H7 (cell line): ENCODE measurements around the gene ZNF195. TPM values are rescaled to one million over a fixed set of nuclear protein-coding genes. Genes with fewer than 3 reads are reported as not detected.
A peak's percentile ranks its signal among the peaks of the same experiment; 100 is the strongest.
"Not testable (repeated sequence)": the region's sequence is repeated elsewhere in the genome, so short reads cannot be mapped to it uniquely, and the experiment has no call there.

Source experiments
- DNase-seq: peaks from one replicate; pipeline ENCODE4 v3.0.0; 2012
- H3K27me3 ChIP-seq: 2 replicates; pipeline ENCODE4 v1.6.0; 2011; ENCODE audit warnings: mild to moderate bottlenecking, low read length; ENCODE audit not compliant: control insufficient read depth, insufficient read depth
- H3K36me3 ChIP-seq: replicated peaks from 2 replicates; pipeline ENCODE4 v1.5.1; 2011; ENCODE audit warnings: low read length; ENCODE audit not compliant: control insufficient read depth, insufficient read depth
- H3K4me3 ChIP-seq: 2 replicates; pipeline ENCODE4 v1.5.1; 2011; ENCODE audit warnings: low read depth, mild to moderate bottlenecking, control low read depth, low read length, moderate library complexity; ENCODE audit not compliant: insufficient read depth
- total RNA-seq: library from RNA; depleted of rRNA; stranded (reverse); fragments of >200 nt; shearing (Covaris generic); gene quantifications from 2 replicates; pipeline ENCODE4 v1.2.3, GENCODE V29; 2014

ZNF195 gene
- total RNA-seq, 1 experiment from 2014 or later: 47.0 TPM

DNA sequence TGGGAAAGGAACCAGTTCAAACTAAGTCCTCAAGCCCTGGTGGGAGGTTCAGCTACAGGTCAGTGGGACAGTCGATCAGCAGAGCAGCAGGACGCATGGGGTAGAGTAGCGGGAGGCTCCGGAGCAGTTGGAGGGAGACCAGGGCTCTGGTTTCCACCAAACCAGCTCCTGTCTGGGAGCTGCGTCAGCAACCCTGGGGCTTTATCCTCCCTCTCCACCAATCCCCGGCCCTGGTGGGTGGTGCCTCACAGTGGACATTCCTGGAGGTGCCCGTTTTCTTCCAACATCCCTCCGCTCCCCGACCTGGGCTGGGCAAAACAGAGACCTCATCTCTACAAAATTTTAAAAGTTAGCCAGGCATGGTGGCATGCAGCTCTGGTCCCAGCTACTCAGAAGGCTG, 32.4 kb downstream of the ZNF195 start:
- no peak for DNase-seq
- Histone ChIP-seq H3K36me3 (no peaks in the 10 kb centered on the region), H3K4me3 (no peak overlapping the region), H3K27me3 (no peaks in the 10 kb centered on the region)

DNA sequence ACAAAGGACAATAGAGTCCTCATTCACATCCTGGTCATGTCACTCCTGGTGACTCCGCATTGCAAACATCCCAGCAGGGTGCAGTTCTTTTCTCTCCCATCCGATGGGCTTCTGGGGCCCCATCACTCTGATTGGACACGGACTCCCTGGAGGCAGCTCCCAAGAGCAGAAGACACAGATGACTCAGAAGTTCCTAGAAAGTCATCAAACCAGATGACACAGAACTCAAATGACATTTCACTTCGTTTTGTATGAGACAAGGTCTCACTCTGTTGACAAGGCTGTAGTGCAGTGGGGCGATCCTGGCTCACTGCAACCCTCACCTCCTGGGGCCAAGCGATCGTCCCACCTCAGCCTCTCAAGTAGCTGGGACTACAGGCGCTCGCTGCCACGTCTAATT, 33.2 kb downstream of the ZNF195 start:
- Histone ChIP-seq H3K36me3 (no peaks in the 10 kb centered on the region), H3K27me3 (no peaks in the 10 kb centered on the region), H3K4me3 (no peak overlapping the region)
- DNase-seq: no peak

DNA sequence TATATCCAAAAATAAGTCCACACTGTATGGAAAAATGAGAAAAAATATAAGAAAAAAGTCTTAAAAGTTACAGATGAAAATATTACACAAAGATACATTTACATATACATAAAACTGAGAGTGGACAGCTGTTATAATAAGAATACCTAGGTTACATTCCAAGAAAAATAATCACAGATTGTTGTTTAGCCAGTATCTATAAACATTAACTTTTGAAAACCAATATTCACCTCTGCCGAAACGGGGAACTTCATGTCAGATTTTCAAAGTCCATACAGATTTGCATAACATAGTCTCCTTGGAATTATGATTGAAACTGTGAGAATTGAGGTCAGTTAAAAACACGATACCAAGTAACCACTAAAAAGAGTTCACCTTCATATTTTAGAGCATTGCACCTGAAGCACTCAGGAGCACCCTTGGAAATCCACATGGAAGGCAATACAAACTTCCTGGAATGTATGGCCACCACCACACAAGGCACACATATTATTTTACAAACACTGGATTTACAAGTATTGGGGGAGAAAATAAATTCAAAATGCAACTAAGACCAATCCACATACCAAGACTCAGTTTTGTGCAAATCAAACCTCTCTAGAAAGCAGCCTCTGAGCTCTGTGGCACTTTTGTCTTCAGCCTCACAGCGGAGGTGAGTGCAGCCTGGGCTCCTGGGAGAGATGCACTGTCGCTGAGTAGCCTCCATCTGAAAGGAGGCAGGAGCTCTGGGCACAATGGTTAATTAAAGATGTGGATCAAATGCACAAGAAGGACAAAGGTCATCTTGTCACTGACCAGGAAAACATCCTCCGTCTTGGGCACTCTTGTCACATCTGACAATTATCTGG, 34.4 kb downstream of the ZNF195 start:
- DNase-seq: no peak
- H3K36me3 ChIP-seq: no peaks in the 10 kb centered on the region
- no peak overlapping the region for H3K4me3 ChIP-seq
- H3K27me3 ChIP-seq: no peaks in the 10 kb centered on the region; the same call in 1 of the 2 replicates

DNA sequence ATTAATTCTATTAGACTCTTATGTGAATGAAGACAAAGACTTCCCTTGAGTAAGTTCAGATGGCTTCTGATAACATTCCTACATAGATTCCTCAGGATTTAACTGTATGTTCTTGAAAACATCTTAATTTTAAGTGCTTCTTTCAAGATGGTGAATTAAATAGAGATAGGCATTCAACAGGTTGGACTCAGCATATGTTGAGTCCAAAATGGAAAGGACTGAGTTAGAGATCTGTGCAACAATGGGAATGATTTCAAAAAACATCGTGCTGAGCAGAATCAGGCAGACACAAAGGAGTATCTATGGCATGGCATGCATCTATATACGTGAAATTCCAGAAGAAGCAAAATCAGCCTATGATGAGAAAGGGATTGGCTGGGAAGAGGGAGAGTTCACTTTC, 36.2 kb downstream of the ZNF195 start:
- no peak overlapping the region for H3K4me3 ChIP-seq
- no peak for DNase-seq
- no peaks in the 10 kb centered on the region; the same call in 1 of the 2 replicates for H3K27me3 ChIP-seq
- H3K36me3 ChIP-seq: no peaks in the 10 kb centered on the region

DNA sequence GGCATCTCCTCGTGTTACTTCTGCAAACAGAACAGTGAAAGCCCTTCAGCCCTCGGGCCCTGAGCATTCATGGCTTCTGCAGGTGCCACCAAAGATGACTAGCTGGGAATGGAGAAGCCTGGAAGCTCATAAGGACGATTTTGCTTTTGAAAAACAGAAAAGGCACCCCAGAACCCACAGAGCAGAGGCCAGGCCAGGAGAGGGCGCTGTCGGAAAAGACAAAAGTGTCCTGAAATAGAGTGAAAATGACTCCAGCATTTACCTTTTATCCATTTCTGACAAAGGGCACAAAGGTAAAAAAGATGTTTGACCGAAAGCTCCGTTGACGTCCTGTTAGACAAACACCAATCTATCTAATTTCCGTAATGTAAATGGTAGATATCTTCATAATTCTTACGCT, 37.6 kb downstream of the ZNF195 start:
- H3K36me3 ChIP-seq: no peaks in the 10 kb centered on the region
- no peak overlapping the region for H3K4me3 ChIP-seq
- peak; percentile 78 for DNase-seq
- H3K27me3 ChIP-seq: no peaks in the 10 kb centered on the region; the same call in 1 of the 2 replicates

DNA sequence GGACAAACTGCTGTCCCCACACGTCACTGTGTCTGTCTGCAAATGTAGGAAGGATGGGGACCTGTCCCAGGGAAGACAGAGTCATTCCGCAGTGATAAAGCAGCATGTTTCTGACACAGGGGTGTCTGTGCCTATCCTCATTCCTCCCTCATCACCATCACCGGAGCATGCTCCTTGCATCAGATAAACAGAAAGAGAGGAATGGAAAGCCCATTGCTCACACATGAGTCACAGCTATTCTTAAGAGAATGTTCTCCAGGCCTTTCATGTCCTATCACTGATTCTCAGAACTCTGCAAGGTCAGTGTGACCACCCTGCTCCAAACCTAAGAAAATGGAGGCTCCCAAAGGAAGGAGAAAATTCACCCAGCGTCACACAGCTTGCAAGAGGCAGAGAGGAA, 38.9 kb downstream of the ZNF195 start:
- H3K36me3 ChIP-seq: no peaks in the 10 kb centered on the region
- DNase-seq: no peak
- no peaks in the 10 kb centered on the region; the same call in 1 of the 2 replicates for H3K27me3 ChIP-seq
- no peak overlapping the region for H3K4me3 ChIP-seq

DNA sequence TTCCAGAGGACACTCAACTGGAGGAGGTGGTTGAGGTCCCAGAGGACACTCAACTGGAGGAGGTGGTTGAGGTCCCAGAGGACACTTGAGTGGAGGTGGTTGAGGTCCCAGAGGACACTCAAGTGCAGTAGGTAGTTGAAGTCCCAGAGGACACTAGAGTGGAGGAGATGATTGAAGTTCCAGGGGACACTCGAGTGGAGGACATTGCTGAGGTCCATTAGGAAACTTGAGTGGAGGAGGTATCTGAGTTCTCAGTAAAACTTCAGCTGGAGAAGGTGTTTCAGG, 39.7 kb downstream of the ZNF195 start:
- DNase-seq: no peak
- no peaks in the 10 kb centered on the region for H3K36me3 ChIP-seq
- no peaks in the 10 kb centered on the region; the same call in 1 of the 2 replicates for H3K27me3 ChIP-seq
- H3K4me3 ChIP-seq: no peak overlapping the region

DNA sequence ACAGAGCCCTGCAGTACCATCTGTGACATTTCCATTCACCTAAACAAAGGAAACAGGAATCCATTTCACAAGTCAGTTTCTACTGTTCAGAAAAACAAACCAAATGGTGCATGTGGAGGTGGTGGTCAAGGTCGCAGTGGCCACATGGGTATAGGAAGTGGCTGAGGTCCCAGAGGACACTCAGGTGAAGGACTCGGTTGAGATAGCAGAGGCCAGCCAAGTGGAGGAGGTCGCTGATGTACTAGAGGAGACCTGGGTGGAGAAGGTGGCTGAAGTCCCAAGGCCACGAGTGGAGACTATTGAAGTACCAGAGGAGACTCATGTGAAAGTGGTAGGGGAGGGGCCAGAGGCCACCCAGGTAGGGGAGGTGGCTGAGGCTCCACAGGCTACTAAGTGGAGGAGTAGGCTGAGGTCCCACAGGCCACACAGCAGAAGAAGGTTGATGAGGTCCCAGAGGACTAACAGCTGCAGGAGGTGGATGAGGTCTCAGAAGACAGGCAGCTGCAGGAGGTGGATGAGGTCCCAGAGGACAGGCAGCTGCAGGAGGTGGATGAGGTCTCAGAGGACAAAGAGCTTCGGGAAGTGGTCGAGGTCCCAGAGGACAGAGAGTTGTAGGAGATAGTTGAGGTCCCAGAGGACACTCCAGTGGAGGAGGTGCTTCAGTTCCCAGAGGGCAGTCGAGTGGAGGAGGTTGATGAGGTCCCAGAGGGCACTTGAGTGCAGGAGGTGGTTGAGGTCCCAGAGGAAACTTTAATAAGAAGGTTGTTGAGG, 40.2 kb downstream of the ZNF195 start:
- Histone ChIP-seq H3K4me3 (no peak overlapping the region), H3K27me3 (no peaks in the 10 kb centered on the region; the same call in 1 of the 2 replicates), H3K36me3 (no peaks in the 10 kb centered on the region)
- no peak for DNase-seq

DNA sequence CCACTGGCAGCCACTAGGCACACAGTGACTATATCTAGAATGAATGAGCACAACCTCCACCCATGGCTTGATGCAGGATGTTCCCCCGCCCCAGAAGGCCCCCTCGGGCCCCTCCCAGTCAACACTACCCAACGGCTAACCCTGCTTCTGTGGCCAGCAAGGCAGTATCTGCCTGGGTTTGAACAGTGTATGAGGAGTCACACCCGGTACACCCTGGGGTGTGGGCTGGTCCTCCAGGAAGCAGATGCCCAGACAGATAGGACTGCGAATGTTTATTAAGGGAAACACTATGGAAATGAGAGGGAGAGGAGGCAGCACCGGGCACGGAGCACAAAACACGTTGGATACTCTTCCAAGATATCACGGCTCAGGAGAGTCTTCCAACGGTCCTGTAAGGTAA, 42.5 kb downstream of the ZNF195 start:
- H3K4me3 ChIP-seq, H3K36me3 ChIP-seq, H3K27me3 ChIP-seq, DNase-seq: not testable (repeated sequence)

DNA sequence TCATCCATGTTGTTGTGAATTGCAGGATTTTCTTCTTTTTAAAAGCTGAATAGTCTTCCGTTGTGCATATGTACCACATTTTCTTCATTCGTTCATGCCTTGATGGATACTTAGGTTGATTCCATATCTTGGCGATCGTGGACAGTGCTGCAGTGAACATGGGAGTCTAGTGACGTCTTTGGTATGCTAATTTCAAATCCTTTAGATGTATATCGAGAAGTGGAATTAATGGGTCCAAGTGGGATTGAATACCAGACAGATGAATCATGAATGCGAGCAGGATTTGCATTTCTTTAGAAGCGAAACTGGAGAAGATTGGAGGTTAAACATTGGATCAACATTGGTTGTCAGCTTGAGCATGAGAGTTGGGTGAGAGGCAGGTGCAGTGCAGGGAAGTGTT, 45.8 kb downstream of the ZNF195 start:
- H3K36me3 ChIP-seq, H3K27me3 ChIP-seq, DNase-seq, H3K4me3 ChIP-seq: not testable (repeated sequence)

DNA sequence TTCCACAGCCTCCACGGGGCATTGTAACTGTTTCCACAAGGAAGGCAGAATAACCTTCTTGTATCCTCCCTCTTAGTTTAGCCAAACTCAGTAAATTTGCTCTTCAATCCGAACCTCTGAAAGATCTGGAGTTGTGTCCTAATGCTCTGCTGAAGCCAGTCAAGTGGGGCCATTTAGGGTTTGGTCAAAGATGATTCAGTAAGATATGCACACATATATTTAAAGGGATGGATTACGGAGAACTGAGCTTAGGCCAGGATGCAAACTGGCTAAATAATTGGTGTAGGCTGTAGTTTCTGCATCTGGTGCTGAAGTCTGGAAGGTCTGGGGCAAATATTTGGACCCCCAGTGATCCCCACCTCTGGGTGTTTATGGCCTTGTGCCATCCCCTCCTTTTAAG, 47.9 kb downstream of the ZNF195 start:
- not testable (repeated sequence) for H3K36me3 ChIP-seq, H3K4me3 ChIP-seq, DNase-seq, H3K27me3 ChIP-seq

DNA sequence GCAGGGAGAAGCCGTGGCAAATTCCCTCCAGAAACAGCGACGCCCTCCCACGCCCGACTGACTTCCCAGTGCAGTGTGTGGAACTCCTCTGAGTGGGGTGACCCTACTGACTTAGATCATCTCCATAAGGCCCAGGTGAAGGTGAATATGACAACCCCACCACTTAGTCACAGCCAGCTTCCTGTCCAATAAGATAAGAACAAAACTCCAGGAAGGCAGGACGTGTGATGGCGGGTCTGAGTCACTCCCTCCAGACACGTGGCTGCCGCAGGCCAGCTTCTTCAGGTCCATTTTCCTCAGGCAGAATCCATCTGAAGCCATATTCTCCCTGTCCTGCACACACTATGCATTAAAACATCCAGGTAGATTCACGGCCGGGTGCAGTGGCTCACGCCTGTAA, 48.9 kb downstream of the ZNF195 start:
- not testable (repeated sequence) for H3K4me3 ChIP-seq, H3K36me3 ChIP-seq, H3K27me3 ChIP-seq, DNase-seq

DNA sequence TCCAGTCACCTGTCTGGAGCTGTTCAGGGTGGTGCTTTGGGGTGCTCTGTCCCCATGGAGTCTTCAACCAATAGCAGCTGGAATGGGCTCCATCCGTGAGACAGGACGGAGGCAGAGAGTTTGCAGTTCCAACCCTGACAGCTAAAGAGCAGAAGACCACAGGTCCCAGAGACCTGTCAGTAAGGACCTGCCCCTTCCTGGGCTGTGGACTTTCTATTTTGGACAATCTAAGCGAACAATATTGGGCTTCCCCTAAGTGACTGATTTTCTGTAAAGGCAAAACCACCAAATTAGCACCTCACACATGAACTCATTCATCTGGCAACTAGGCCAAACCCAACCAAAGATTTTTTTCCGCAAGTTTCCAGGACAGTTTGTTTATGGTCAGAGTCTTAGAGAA, 50.4 kb downstream of the ZNF195 start:
- H3K36me3 ChIP-seq, H3K4me3 ChIP-seq, H3K27me3 ChIP-seq, DNase-seq: not testable (repeated sequence)

DNA sequence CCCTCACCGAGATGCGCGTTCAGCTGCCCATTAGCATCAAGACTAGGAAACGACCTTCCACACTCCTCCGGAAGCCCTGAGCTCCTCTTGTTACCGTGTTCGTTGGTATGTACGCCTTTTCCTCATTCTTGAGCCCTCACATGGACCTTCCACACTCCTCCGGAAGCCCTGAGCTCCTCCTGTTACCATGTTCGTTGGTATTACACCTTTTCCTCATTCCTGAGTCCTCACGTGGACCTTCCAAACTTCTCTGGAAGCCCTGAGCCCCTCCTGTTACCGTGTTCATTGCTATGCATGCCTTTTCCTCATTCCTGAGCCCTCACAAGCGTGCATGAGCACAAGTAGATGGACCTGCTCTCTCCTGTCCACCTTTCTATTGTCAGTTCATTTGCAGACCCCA, 52.5 kb downstream of the ZNF195 start:
- not testable (repeated sequence) for H3K36me3 ChIP-seq, DNase-seq, H3K27me3 ChIP-seq, H3K4me3 ChIP-seq

DNA sequence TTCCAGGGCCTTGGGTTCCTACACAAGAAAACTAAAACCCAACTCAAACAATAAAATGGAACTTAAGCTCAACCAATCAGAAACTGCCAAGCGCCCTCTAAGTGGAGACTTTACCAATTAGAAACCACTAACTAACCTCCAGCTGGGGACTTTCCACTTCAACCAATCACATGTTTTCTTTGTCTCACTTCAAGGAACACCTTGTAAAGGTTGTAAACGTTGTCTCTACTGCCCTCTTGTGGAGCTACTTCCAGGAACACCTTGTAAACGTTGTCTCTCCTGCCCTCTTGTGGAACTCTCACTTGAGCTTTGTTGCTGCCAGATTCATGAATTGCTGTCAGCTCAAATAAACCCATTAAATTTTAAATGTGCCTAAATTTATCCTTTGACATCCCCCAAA, 54.2 kb downstream of the ZNF195 start:
- H3K4me3 ChIP-seq, H3K36me3 ChIP-seq, DNase-seq, H3K27me3 ChIP-seq: not testable (repeated sequence)
